Osteoblast (primary cell): ENCODE data around the gene CDH4. TPM values are rescaled to one million over a fixed set of nuclear protein-coding genes. Genes with fewer than 3 reads are reported as not detected.
A peak's percentile ranks its signal among the peaks of the same experiment; 100 is the strongest.

Experiments used
- DNase-seq: peaks from one replicate; pipeline ENCODE4 v3.0.0; 2011; ENCODE audit warnings: low spot score, mixed read lengths; ENCODE audit not compliant: insufficient read length; ENCODE audit errors: missing footprints
- H2AFZ ChIP-seq: 2 replicates; pipeline ENCODE4 v1.6.0; 2011; ENCODE audit warnings: mild to moderate bottlenecking, low read length
- H3K27ac ChIP-seq: 2 replicates; pipeline ENCODE4 v1.5.1; 2011; ENCODE audit warnings: mild to moderate bottlenecking, low read depth, low read length, moderate library complexity
- H3K27me3 ChIP-seq: 2 replicates; pipeline ENCODE4 v1.6.0; 2012; ENCODE audit warnings: mild to moderate bottlenecking, control low read depth, inconsistent platforms, low read length, moderate library complexity; ENCODE audit not compliant: insufficient read depth
- H3K36me3 ChIP-seq: 2 replicates; pipeline ENCODE4 v1.5.1; 2011; ENCODE audit warnings: mild to moderate bottlenecking, low read length, control low read depth, moderate library complexity; ENCODE audit not compliant: insufficient read depth
- H3K4me1 ChIP-seq: 2 replicates; pipeline ENCODE4 v1.5.1; 2011; ENCODE audit warnings: mild to moderate bottlenecking, low read length, control low read depth, moderate library complexity; ENCODE audit not compliant: insufficient read depth
- H3K4me2 ChIP-seq: 2 replicates; pipeline ENCODE4 v1.6.0; 2011; ENCODE audit warnings: mild to moderate bottlenecking, low read length; ENCODE audit not compliant: insufficient read depth
- H3K4me3 ChIP-seq: fragments of 200-600 bp; sonication (generic); 3 replicates; pipeline ENCODE4 v1.5.1; 2012; ENCODE audit warnings: mild to moderate bottlenecking, low read length, inconsistent platforms; ENCODE audit not compliant: insufficient read depth
- H3K79me2 ChIP-seq: 2 replicates; pipeline ENCODE4 v1.6.0; 2012; ENCODE audit warnings: mild to moderate bottlenecking, low read length, control low read depth, inconsistent platforms; ENCODE audit not compliant: insufficient read depth
- H3K9me3 ChIP-seq: 2 replicates; pipeline ENCODE4 v1.5.1; 2011; ENCODE audit warnings: low read depth, low read length, control low read depth
- H4K20me1 ChIP-seq: 2 replicates; pipeline ENCODE4 v1.6.0; 2012; ENCODE audit warnings: mild to moderate bottlenecking, low read length, control low read depth; ENCODE audit not compliant: insufficient read depth
- total RNA-seq: library from RNA; depleted of rRNA; stranded (reverse); fragments of >200 nt; gene quantifications from 2 replicates; pipeline ENCODE4 v1.2.3, GENCODE V29; 2012
- TF ChIP-seq, protein P1 (sequence below): IDR thresholded peaks from 2 replicates; pipeline ENCODE4 v1.5.1; 2011; ENCODE audit warnings: mild to moderate bottlenecking, low read depth, low read length, moderate library complexity; ENCODE audit errors: extremely low read depth

The CDH4 gene
- total RNA-seq, 1 donor: 1.1 TPM

DNA sequence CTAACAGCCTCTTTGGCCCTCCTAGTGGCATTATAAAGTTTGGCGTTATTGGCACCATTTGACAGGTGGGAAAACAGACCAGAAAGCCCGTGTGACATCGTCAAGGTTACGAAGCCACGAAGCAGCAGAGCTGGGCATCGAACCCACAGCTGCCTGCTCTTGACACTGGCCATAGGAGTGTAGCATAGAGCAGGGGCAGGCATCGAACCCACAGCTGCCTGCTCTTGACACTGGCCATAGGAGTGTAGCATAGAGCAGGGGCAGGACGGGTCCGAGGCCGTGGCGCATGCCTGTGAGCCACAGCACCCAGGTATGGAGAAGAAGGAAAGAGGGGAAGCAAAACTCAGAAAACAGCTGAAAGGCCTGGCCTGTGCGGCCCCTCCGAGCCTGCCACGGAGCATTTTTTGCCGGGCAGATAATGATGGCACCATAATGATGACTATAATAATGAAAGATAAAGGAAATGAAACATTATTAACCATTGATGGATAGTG, 33.1 kb downstream of the CDH4 start:
- no peaks in the 10 kb centered on the region for H3K36me3 ChIP-seq
- H3K27me3 ChIP-seq: no peaks in the 10 kb centered on the region
- no peaks in the 10 kb centered on the region for H3K9me3 ChIP-seq
- no peaks in the 10 kb centered on the region for H3K79me2 ChIP-seq
- TF ChIP-seq, protein P1, sequence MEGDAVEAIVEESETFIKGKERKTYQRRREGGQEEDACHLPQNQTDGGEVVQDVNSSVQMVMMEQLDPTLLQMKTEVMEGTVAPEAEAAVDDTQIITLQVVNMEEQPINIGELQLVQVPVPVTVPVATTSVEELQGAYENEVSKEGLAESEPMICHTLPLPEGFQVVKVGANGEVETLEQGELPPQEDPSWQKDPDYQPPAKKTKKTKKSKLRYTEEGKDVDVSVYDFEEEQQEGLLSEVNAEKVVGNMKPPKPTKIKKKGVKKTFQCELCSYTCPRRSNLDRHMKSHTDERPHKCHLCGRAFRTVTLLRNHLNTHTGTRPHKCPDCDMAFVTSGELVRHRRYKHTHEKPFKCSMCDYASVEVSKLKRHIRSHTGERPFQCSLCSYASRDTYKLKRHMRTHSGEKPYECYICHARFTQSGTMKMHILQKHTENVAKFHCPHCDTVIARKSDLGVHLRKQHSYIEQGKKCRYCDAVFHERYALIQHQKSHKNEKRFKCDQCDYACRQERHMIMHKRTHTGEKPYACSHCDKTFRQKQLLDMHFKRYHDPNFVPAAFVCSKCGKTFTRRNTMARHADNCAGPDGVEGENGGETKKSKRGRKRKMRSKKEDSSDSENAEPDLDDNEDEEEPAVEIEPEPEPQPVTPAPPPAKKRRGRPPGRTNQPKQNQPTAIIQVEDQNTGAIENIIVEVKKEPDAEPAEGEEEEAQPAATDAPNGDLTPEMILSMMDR: no peak
- no peaks in the 10 kb centered on the region for H3K4me1 ChIP-seq
- DNase-seq: peak; percentile 50
- H2AFZ ChIP-seq: no peak overlapping the region
- H3K4me2 ChIP-seq: no peak overlapping the region
- H4K20me1 ChIP-seq: no peaks in the 10 kb centered on the region
- H3K27ac ChIP-seq: no peak overlapping the region
- no peak overlapping the region for H3K4me3 ChIP-seq

DNA sequence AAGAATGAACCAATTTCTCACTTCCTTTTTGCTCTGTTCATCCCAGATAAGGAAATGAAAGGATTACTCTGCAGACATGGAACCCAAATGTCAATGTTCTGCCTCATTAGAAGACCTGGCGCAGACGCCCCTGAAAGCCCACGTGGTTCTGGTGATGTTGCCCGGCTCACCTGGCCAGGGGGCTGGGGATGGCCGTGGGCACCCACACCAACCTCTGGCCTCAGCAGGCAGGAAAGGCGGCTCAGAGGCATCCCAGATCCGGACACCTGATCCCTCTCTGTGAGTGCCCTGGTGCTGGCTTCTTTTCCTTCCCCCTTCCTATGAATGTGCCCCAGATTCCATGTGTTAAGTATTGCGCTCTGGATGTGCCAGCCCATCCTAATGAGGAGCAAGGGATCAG, 33.6 kb downstream of the CDH4 start:
- Histone ChIP-seq H3K4me3 (no peak overlapping the region), H4K20me1 (no peaks in the 10 kb centered on the region), H2AFZ (no peak overlapping the region), H3K79me2 (no peaks in the 10 kb centered on the region), H3K4me1 (no peaks in the 10 kb centered on the region), H3K27me3 (no peaks in the 10 kb centered on the region), H3K36me3 (no peaks in the 10 kb centered on the region), H3K27ac (no peak overlapping the region), H3K4me2 (no peak overlapping the region), H3K9me3 (no peaks in the 10 kb centered on the region)
- TF ChIP-seq, protein P1: no peak
- DNase-seq: peak; percentile 48

DNA sequence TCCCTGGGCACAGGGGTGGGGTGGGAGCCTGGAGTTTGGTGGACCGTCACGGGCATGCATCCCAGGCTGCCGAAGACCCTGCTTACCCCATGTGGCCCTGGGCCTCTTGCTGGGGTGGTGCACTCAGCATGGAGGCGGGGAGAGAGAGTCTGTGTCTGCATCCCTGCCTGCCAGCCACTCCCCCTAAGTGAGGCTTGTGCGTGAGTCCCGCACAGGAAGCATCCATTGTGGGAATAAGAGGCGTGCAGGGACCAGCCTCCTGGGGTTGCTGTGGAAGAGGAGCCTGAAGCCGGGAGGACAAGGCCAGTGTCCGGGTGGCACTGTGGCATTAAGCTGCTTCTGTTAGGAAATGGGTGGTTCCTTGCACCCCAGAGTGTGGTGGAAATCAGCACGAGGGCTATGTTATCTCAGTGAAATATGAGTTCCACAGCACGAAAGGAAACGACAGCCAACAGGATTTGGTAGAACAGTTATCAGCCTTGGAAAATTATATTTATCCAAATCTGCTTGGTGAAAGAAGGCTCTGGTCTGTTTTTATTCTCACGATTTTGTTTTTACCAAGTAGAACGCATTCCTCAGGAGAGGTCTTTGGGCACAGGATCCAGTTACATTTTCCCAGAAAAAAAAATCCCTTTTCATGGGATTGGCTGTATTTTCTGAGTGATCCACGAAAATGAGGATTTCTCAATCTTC, 35.7 kb downstream of the CDH4 start:
- Histone ChIP-seq H3K4me1 (no peaks in the 10 kb centered on the region), H3K9me3 (no peaks in the 10 kb centered on the region), H4K20me1 (no peaks in the 10 kb centered on the region), H3K4me2 (no peak overlapping the region), H3K27ac (no peak overlapping the region), H3K4me3 (no peak overlapping the region), H2AFZ (no peak overlapping the region), H3K79me2 (no peaks in the 10 kb centered on the region), H3K36me3 (no peaks in the 10 kb centered on the region), H3K27me3 (no peaks in the 10 kb centered on the region)
- TF ChIP-seq, protein P1: no peak
- peak; percentile 62 for DNase-seq

DNA sequence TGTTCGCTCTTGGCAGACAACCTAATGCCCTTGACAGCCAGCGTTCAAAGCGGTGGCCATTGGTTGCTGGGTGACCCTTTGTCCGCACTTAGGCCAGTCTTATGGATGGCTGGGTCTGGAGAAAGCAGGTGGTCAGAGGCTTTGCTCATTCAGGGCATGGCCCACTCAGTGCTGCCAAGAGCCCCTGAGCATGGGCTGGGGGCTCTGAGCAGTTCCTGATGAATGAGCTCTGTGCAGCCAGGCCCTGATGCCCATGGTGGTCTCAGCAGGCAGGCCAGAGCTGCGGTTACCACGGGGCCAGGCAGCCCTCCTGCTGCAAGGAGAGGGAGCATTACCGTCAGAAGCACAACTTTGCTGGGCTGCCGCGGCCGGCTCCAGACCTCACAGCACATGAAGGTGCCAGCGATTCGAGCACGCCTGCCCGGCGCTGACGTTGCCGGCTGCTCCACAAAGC, 36.3 kb downstream of the CDH4 start:
- TF ChIP-seq, protein P1: no peak
- H3K4me2 ChIP-seq: no peak overlapping the region
- no peaks in the 10 kb centered on the region for H3K9me3 ChIP-seq
- no peaks in the 10 kb centered on the region for H4K20me1 ChIP-seq
- DNase-seq: peak; percentile 15
- H3K36me3 ChIP-seq: no peaks in the 10 kb centered on the region
- H3K27ac ChIP-seq: no peak overlapping the region
- H3K4me1 ChIP-seq: no peaks in the 10 kb centered on the region
- H3K79me2 ChIP-seq: no peaks in the 10 kb centered on the region
- no peak overlapping the region for H3K4me3 ChIP-seq
- H2AFZ ChIP-seq: no peak overlapping the region
- no peaks in the 10 kb centered on the region for H3K27me3 ChIP-seq
